ENCODE data around the gene TOR3A.
"Not testable (repeated sequence)": the region's sequence is repeated elsewhere in the genome, so short reads cannot be mapped to it uniquely, and the experiment has no call there.

TOR3A gene

GRCh38 chr1:179107706-179108629, 26.1 kb downstream of the TOR3A start:
- DNase-seq (ENCODE audit: low read depth) = no peak

- no peak for DNase-seq (ENCODE audit: low read depth)
Measured at GRCh38 chr1:179108644-179109043, 26.8 kb downstream of the TOR3A start.

GRCh38 chr1:179115181-179115580, 33.3 kb downstream of the TOR3A start:
- DNase-seq (ENCODE audit: low read depth) = no peak

GRCh38 chr1:179119513-179119912, 37.6 kb downstream of the TOR3A start:
- no peak for DNase-seq (ENCODE audit: low read depth)

GRCh38 chr1:179120736-179121135, 38.9 kb downstream of the TOR3A start:
- DNase-seq (ENCODE audit: low read depth) = no peak

GRCh38 chr1:179121159-179121938, 39.5 kb downstream of the TOR3A start:
- DNase-seq (ENCODE audit: low read depth) = no peak

- no peak for DNase-seq (ENCODE audit: low read depth)
Measured at GRCh38 chr1:179124873-179125272, 43.0 kb downstream of the TOR3A start.

- DNase-seq (ENCODE audit: low read depth) = no peak
Measured at GRCh38 chr1:179126338-179127060, 44.6 kb downstream of the TOR3A start.

- DNase-seq (ENCODE audit: low read depth) = no peak
Measured at GRCh38 chr1:179127163-179127895, 45.5 kb downstream of the TOR3A start.

GRCh38 chr1:179128520-179128919, 46.6 kb downstream of the TOR3A start:
- DNase-seq (ENCODE audit: low read depth) = no peak

GRCh38 chr1:179129702-179130473, 48.0 kb downstream of the TOR3A start:
- DNase-seq (ENCODE audit: low read depth) = no peak

- not testable (repeated sequence) for DNase-seq (ENCODE audit: low read depth)
Measured at GRCh38 chr1:179135168-179135567, 53.3 kb downstream of the TOR3A start.

- not testable (repeated sequence) for DNase-seq (ENCODE audit: low read depth)
Measured at GRCh38 chr1:179135707-179136106, 53.8 kb downstream of the TOR3A start.

- no peak for DNase-seq (ENCODE audit: low read depth)
Measured at GRCh38 chr1:179137617-179138255, 55.9 kb downstream of the TOR3A start.

- DNase-seq (ENCODE audit: low read depth) = not testable (repeated sequence)
Measured at GRCh38 chr1:179138755-179139154, 56.9 kb downstream of the TOR3A start.

GRCh38 chr1:179141592-179142251, 59.9 kb downstream of the TOR3A start:
- DNase-seq (ENCODE audit: low read depth) = no peak

- DNase-seq (ENCODE audit: low read depth) = no peak
Measured at GRCh38 chr1:179142889-179143299, 61.0 kb downstream of the TOR3A start.

GRCh38 chr1:179143322-179143721, 61.5 kb downstream of the TOR3A start:
- no peak for DNase-seq (ENCODE audit: low read depth)

GRCh38 chr1:179144626-179145025, 62.8 kb downstream of the TOR3A start:
- no peak for DNase-seq (ENCODE audit: low read depth)

GRCh38 chr1:179145521-179145920, 63.7 kb downstream of the TOR3A start:
- DNase-seq (ENCODE audit: low read depth) = no peak
